T-helper 1 cell (primary cell): ENCODE results near the gene TGFBR3.

Source experiments
- DNase-seq, 5 donors: peaks; one replicate each; pipeline ENCODE4 v3.0.0-alpha.2; 2012 to 2020
- total RNA-seq, 4 donors: gene quantifications; one replicate each; lab custom pipeline; 2026; lab: John Stamatoyannopoulos, UW

TGFBR3 gene
- 53.0 to 94.8 (median 78.1) reads per million in 4 donors for total RNA-seq

DNA sequence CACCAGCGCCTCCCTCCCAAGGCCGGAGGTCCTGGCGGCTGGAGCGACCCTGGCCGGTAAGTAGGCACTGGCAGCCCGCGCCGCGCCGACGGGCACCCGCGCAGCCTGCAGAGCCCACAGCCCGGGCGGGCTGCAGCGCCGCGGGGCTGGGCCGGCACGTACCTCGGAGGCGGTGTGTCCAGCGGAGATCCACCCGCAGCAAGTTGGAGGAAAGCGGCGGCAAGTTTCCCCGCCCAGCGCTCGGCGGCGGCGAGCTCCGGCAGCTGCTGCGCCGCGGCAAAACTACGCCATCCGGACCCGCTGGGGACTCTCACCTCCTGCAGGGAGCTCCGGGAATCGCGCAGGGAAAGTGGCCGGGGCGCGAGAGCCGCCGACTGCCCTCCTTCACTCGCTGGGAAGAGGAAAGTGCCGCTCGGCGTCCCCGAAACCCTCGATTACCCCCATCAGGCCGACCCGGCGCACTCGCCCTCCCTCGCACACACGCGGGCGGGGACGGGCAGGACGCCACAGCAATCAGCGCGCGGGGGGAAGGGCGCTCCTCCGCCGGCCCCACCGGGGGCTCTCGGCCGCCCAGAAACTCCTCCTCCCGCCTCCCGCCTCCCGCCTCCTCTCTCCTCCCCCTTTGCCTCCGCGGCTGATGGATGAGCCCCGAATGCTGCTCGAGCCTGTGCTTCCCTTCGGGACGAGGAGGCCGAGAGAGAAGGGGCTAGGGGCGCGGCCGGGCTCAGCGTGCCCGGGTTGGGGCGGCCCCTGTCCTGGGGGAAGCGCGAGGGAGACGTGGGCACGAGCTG, at the start of gene TGFBR3:
TGFBR3 (minus strand) TSS at position 436 of the 791 bp plus-strand sequence. CDS start 24,620 bp downstream, outside the sequence.
- peak; percentile 63 to 87 (median 70) for DNase-seq

DNA sequence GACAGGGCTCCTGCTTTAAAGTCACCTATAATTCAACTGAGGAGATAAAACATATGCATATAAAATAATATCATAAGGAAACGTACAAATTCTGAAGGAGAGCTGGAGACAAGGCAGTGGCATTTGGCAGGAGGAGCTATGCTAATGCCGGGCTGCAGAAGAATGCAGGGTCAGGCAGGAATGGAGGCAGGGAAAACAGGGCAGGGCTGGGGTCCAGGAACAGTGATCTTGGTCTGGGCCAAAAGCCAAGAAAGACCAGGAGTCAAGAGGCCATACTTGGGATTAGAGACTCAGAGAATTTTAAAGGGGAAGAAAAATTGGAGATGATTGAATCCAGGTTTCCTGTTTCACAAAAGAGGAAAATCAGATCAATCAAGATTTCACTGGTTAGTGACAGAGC, 43.3 kb upstream of the TGFBR3 start:
- no peak for DNase-seq

DNA sequence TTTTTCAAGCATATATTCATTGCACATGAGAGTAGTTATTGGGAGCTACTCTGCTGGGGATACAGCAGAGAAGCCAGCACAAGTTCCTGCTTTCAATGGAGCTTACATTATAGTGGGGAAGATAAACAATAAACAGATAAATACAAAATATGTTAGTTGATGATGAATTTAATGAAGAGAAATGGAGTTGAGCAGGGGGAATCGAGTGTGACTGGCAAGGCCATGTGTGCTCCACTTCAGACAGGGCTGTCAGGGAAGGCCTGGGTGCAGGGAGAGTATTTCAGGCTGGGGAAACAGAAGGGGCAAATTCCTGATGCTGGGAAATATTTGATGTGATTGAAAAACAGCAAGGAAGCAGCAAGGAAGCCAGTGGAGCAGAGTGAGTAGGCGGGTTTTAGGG, 42.1 kb upstream of the TGFBR3 start:
- no peak for DNase-seq

DNA sequence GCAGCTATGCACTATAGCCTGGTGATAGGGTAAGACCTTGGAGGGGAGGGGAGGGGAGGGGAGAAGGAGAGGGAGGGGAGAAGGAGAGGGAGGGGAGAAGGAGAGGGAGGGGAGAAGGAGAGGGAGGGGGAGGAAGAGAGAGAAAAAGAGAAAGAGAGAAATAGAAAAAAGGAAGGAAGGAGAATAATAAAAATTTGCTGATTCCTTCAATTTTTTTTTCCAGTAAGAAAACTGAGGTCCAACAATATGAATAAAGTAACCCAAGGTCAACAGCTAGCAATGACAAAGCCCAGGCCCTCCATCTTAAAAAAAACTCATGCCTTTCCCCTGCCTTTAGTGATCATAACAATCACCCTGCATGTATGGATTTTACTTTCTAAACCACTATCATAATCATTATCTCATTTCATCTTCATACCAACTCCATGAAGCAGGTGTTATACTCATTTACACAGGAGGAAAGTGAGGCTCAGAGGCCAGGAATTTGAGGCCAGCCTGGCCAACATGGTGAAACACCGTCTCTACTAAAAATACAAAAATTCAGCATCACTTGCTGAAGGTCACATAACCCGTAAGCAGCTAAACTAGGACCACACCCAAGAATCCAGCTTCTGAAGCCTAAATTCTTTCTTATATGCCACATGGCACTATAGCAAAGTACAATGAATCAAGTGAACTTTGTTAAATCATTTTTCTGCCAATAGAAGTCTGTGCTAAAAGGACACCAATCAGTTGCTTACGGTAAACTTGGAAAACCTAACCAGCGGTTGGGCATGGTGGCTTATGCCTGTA, 39.9 kb upstream of the TGFBR3 start:
- no peak for DNase-seq

DNA sequence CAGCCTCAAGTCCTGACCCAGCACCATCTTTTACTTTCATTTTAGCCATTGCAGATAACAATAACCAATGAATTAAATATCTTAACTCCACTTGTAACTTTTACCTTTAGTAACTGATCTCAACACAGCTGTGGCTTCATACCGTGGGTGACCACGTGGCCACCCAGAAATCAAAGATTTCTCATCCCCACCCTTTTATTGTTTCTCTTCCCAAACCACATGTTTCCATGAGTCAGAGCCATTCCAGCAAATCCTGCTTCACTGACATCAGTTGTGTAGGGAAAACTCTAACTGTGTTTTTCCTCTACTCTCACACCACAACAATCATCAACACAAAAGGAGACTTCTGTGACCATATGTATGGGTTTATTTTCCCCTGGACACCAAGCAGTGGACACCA, 38.2 kb upstream of the TGFBR3 start:
- no peak for DNase-seq

DNA sequence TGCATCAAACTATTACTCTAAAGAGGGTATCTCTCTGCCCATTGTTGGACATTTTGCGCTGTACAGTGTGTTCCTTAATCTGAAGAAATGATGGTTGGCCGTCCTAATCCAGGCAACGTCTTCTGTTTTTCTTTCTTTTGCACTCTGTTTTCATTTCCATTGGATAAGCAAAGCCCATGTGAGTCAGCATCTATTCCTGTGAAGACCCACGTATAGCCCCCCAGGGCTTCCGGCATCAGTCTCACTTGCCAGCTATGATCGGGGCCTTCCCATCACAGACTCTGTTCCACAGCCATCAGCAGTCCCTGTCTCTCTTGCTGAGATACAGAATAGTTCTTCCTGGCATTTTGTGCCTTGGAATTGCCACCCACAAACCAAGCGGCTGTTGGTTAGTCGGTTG, 34.0 kb upstream of the TGFBR3 start:
- DNase-seq, result no peak

DNA sequence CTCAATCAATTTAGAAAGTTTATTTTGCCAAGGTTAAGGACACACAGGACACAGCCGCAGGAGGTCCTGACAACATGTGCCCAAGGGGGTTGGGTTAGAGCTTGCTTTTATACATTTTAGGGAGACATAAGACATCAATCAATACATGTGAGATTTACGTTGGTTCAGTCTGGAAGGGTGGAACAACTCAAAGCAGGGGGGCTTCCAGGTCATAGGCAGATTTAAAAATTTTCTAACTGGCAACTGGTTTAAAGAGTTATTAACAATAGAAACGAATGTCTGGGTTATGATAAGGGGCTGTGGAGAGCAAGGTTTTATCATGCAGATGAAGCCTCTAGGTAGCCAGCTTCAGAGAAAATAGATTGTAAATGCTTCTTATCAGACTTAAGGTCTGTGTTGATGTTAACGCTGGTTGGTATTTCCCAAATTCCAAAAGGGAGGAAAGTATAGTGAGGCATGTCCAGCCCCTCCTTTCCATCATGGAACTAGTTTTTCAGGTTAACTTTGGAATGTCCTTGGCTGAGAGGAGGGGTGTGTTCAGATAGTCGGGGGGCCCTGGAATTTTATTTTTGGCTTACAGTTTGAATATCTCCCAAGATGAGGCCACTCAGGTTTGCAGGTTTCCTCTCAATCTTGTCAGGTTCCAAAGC, 31.0 kb upstream of the TGFBR3 start:
- no peak for DNase-seq

DNA sequence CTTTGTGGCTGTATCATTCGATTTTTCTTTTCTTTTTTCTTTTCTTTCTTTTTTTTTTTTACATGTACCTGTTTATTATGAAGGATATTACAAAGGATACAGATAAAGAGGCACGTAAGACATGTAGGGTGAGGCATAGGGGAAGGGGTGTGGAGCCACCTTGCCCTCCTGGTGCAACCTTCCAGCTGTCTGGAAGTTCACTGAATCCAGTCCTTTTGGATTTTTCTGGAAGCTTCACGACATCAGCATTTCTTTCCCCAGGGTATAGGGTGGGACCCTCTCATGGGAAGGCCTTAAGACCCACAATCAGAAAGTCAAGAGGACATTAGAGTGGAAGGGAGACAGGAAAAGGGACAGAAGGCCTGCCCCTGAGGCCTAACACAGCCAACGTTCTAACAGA, 30.1 kb upstream of the TGFBR3 start:
- DNase-seq, result no peak

DNA sequence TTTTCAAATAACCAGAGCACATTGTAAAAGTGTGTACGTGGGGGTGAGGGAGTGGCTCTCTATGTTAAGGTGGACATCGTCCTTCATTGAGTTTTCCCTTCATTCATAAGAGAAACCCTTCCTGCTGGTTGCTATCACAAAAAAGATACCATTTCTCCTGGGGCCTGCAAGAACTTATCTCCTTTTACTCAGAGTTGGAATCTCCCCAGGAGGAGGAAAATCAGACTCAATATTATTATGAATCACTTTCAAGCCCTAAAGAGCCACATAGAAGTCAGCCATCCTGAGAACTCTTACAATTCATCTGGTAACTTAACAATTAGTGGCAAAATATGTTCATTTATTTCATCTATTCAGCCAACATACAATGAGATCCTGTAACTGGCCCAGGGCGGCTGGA, 27.1 kb upstream of the TGFBR3 start:
- DNase-seq, result no peak

DNA sequence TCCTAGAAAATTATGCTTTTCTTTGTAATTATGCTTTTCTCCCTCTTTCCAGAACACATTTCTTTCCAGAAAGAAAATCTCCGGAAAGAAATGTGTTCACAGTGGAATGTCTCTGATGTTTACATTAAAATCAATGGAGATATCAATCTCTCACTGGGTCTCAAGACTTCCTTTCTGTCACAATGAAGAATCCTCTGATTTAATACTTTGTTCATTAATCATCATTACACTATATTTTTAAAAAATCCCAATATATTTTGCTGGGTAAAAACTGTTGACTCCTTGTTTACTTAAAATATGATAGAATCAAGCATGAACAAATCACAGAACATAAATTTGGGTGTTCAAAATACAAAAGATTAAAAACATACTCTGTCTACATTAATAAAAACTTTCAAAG, 26.3 kb upstream of the TGFBR3 start:
- DNase-seq, result no peak

DNA sequence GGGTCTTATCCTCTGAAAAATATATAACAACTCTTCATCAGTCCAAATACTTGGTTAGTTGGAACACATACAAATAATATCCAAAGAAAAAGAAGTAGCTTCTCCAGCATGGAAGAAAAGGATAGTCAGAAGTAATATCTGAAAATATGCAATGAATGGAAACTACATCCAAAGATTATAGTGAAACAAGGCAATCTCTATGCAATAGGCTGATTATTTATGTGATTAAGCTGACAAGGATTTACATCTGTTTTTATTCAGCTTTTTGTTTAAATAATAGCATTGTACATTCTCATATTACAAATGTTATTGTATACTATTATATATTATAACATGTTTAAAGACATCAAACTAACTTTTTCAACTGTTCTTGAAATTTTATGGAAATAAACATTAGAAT, 15.3 kb upstream of the TGFBR3 start:
- no peak for DNase-seq

DNA sequence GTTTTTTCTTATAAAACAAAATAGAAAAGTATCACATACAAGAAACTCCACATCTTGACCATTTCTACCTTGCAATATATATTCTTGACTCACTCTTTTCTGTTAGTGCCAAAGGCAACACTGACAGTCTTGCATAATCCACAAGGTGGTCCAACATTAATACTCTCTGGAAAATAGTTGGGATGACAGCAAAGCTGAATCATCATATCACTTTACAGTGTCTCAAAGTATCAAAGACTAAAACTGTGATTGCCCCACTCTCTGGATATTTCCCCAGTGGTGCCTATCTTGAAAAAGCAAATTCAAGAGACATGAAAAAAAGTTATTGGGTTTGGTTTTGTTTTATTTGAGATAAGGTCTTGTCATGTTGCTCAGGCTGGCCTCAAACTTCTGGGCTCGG, 14.6 kb upstream of the TGFBR3 start:
- no peak for DNase-seq

DNA sequence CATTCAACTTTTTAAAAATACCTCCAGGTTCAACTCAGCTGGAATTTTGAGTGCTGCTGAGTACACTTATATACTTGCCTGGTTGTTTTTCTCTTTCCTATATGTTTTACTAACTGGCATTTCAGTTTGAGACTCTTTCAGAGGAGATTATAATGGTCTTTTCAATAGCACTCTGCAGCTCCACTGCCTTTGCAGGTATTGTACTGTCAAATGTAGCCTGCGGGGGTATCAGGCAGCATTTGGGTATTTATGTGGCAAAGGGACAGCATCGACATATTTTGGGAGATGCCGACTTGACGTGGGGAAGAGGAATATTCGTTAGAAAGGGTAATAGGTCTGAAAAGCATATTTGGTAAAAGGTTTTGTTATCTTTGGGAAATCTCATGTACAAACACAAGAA, 11.1 kb upstream of the TGFBR3 start:
- no peak for DNase-seq

DNA sequence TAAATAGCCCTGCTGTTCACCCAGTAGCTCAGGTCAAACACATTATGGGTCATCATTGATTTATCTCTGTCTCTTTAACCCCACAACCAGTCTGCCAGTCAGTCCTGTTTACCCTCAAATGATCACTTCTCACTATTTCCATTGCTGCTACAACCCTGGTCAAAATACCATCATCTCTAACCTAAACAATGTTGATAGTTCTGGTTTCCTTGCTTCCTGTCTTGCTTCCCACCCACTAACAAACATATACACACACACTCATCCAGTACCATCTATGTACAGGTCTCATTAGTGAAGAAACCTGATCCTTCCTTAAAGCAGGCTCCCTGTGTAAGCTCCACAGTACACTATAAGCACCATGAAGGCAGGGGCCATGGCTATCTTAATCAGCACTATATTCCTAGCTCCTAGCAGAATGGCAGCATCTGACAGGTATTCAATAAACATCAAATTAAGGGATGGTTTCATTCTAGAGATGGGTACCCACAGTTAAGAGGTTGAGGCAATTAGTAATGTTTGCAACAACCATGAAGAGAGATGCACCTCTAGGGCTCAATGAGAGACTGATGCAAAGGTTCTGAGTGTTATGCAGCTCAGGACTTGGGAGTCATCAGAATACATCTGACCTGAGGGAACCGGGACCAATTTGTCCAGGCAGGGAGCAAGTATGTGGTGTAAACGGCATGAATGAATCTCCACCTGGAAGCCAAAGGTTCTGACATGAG, 10.0 kb upstream of the TGFBR3 start:
- DNase-seq, result no peak

DNA sequence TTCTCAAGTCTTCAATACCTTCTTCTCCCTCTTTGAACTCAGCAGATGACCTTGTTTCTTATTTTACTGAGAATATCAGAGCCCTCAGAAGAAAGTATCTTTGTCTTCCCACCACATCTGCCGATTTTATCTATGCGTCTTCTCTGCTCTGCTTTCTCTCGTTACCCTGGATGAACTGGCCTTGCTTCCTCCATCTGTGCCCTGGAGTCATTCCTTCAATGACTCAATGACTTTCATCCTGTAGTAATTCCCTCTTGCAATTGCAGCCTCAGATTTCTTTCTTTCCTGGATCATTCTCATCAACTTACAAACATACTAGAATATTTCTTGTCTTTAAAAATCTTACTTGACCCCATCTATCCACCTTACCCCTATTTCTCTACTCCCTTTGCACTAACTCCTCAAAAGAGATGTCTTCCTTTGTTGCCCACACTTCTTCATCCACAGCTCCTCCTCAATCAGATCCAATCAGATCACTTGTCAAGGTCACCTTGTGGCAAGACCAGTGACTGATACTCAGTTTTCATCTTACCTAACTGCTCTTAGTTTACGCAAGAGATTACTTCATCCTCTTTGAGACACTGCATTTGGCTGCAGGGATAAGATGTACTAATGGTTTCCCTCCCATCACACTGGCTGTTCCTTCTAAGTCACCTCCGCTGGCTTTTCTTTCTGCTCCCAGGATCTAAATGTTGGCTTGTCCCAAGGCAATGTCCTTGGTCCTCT, 8.2 kb upstream of the TGFBR3 start:
- DNase-seq, result no peak

DNA sequence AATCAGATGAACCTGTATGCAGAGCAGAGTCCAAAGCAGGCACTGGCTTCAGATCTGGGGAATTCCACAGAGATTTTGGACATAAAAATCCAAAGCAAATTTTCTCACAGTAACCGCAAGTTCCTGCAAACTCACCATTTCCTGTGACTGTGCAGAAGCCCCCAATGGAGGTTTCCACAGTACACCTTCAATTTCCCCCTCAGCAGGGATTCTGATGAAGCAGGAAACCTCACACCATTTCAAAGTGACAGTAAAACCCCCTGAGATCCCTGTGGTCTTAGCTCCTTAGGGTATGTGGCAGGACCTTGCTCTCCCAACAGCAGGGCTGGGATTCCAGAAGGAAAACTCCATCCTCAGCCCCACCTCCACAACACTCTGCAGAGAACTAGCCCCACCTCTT, 6.0 kb upstream of the TGFBR3 start:
- no peak for DNase-seq

DNA sequence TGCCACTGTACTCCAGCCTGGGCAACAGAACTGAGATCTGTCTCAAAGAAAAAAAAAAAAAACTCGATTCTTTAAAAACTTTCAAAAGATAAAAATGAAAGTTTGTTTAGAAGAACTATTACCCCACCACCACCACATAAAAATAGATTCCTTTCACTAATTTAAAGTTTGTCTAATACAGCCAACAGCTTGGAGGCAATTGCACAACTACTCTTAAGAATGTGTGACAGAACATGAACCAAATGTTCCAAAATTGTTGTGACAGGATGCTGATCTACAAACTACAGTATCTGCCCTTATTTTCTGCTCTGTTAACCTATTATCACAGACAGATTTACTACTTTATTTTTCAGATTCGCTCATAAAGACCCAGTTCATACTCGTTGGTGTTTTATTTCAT, 5.5 kb upstream of the TGFBR3 start:
- no peak for DNase-seq

DNA sequence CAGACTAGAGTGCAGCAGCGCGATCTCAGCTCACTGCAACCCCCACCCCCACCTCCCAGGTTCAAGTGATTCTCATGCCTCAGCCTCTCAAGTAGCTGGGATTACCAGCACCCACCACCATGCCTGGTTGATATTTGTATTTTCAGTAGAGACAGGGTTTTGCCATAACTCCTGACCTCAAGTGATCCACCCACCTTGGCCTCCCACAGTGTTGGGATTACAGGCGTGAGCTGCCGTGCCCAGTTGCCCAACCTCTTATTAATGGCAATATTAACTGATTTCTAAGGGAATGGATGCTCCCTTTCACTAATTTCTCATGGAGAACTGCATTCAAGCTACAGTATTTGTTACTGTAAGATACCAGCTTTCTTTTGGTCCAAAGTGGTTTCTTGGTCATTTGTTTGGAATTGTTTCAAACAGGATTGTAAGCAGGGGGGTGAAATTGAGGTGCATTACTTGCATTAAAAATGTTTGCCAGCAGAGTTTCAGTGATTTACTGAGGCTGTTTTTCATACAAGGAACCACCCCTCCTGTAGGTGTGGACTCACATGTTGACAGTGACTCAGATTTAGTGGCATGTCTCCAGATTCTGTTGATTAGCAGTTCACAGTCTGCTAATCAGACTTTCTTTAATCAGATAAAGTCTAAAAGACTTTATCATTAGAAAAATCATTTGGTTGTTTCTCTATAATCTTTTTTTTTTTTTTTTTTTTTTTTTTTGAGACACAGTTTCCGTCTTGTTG, 3.9 kb upstream of the TGFBR3 start:
- DNase-seq, result peak in 1 of 5 donors; percentile 54

DNA sequence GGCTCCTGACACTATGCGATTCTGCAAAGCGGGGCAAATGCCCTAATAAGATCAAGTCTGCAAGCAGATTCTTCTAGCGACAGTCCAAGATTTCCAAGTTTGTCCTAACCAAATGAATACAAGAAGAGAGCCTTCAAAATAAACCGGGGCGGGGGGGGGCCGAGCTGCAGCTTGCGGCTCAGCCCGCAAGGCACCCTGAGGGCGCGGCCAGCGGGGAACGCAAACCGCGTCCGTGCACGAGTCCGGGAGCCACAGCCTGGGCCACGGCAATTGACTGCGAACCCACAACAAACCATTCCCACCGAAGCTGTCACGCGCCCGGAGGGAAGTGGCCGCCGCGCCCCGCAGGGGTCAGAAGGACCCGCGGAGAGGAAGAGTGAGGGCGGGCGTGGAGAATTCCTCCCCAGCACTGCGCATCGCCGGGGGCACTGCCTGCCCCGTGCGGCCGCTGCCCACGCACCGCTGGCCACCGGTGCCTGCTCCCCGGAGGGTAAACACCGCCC, 687 bp downstream of the TGFBR3 start:
- DNase-seq, result peak in 3 of 5 donors; percentile 19 to 67 (median 22)

DNA sequence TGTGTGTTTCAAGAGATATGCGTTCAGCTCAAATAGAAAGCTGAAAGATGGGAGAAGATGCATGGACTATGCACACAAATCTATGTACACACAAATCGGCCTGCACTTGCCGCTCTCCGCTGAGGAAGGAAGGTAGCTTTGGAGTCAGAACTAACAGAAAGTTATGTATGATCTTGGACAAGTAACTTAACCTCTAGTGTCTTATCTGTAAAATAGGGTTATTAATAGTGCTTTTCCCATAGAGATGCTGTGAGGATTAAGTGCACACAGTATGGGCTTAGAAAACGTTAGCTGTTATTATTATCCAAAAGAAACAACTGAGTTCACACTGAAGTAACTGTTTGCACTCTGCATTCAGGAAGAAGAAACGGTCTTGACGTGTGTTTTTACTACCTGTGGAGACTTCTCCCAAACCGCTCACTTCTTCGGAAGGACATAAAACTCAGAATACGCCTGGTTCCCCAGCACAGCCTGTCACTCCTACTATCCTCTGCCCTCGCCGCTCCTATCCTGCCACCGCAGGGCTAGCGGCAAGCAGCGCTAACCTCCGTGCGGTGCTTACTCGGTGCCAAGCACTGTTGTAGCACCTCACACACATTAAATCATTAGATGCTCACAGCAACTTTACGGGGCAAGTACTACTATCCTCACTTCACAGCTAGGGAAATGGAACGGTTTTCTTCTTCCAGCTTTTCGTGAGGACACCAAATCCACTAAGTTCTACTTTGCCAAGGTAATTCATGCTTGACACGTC, 1.3 kb downstream of the TGFBR3 start:
- peak in 2 of 5 donors; percentile 4 to 72 for DNase-seq
